GM18519 (cell line): Measurements from ENCODE around the gene BRAT1.
A peak's percentile ranks its signal among the peaks of the same experiment; 100 is the strongest.

Experiments used
- ATAC-seq: cut with Tn5 transposase; IDR thresholded peaks from one replicate; pipeline ENCODE4 v1.9.1; 2021; ENCODE audit warnings: mild to moderate bottlenecking, moderate library complexity; ENCODE audit not compliant: unreplicated experiment, low FRiP score

BRAT1 gene

DNA sequence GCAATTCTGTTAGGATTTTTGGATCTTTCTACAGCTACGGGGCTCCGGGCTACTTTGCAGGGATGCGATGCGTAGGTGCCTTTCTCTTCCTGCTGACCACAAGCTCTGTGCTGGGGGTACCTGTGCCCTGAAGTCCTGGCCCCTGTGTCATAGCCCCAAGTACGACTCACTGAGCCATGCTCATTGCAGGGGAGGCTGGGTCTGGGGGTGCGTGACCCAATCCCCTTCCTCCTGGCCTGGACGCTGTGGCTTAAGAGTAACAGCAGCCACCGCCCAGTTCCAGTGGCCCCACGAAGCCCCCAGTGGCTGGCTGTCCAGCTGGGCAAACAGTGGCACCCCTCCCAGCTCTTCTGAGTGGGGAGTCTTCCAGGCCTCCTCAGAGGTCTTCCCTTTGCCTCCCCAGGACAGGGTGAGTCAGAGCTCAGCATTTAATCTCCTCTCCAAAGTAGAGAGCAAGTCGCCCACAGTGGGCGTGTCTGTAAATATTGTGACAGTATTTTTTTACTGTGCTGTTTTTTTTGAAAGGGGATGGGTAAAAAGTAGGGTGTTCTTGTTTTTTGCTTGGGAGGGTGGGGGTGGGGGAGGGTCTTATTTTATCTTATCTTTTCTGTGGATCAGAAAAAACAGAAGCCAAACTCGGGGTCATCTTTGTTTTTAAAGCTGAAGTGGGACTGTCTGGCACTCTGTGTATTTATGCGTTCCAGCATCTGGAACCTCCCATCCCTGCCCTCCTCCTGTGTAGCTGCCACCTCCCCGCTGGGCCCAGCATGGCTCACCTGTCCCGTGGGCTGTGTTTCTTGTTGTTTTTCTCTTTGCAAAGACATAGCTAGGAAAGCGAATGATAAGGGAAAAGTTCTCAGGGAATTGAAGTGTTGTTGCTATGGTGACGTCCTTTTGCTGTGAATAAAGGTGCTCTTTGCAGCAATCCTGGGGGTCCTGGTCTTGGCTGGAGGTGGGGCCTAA lies 27.5 kb downstream of the BRAT1 start:
- ATAC-seq: no peak

DNA sequence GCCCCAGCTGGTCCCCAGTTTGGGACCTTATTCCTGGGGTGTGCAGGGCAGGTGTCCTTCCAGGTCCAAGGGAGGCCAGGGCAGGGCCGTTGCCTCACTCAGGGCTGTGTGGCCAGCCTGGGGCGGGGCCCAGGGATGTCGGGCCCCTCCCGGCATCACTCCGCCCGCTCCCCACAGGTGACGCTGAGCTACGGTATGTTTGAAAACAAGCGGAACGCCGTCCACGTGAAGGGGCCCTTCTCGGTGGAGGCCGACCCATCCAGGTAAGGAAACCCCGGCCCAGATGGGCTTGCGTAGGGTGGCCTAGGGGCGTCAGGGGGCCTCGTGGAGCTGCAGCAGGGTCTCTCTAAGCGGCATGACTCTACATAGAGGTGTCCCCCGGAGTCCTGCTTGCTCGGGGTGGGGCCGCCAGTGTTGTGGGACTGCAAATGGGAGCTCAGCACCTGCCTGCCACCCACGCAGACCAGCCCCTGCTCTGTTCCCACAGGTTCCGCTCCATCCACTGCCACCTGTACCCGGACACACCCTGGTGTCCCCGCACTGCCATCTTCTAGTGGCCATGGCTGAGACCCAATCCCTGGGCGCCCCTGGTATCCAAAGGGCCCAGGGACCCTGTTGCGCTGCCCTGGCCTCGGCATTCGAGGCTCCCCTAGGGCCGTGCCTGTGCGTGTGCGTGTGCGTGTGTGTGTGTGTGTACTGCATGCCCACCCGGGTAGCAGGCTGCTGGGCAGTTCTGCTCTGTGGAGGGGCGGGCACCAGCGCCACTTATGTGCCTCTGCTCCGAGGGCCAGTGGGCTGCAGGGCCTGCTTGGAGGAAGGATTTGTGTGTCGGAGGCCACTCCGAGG lies 28.4 kb downstream of the BRAT1 start:
- no peak for ATAC-seq

DNA sequence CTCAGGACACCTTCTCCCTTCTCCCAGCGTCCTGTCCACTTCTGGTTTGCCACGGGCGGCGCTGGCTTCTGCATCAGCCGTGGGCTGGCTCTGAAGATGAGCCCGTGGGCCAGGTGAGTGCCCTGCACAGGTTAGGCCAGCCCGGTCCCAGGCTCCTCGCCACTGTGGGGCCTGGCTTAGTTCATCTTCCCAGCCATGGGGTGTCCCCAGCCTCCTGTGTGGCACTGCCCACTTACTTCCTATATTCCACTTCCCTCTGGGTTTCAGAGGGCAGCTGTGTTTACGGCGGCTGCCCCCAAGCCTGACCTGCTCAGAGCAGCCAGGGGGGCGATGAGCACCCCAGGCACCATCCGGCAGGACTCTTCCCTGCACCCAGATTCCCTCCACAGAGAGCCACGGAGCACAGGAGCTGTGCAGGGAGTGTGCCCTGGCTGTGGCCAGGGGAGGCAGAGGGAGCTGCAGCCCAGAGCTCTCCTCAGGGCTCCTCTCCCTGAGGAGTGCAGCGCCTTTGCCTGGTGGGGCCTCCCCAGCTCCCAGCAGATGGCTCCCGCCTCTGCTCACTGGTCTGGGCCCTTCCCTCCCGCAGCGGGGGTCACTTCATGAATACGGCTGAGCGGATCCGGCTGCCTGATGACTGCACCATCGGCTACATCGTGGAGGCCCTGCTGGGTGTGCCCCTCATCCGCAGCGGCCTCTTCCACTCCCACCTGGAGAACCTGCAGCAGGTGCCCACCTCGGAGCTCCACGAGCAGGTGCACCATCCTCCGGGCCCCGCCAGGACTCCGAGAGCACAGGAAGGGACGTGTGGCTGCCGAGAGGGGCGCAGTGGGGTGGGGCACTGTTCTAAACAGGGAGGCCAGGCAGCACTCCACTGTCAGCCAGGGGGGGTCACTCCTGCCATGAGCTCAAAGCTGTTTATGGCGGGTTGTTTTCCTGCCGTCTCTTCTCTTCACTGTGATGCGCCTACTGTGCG lies 29.4 kb downstream of the BRAT1 start:
- ATAC-seq: no peak

DNA sequence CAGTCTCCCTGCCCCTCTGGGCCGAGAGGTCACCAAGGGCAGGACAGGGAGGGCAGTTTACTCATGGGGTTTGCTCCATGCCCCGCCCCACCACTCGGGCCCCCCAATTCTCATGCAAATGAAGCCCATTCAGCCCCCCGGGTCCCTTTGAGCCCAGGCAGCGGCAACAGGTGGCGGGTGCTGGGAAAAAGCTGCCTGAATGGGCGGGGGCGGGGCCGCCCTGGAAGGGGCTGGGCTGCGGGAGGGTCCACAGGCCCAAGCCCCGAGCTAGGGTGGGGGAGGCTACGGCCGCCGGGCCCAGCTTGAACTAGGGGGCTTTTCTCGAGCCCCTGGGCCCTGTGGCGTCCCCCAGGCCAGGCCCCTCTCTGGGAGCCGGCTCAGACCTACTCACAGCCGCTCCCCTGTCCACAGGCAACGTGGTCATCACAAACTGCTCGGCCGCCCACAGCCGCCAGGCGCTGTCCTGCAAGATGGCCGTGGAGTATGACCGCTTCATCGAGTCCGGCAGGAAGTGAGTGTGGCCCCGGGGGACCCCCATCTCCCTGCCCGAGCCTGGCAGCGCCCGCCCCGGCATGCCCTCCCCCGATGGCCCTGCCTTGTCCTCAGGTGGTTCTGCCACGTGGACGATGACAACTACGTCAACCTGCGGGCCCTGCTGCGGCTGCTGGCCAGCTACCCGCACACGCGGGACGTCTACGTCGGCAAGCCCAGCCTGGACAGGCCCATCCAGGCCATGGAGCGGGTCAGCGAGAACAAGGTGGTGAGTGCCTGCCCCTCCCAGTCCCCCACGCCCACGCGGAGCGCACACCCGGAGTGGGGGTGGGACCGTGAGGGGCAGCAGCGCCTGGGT lies 30.3 kb downstream of the BRAT1 start:
- ATAC-seq: no peak

DNA sequence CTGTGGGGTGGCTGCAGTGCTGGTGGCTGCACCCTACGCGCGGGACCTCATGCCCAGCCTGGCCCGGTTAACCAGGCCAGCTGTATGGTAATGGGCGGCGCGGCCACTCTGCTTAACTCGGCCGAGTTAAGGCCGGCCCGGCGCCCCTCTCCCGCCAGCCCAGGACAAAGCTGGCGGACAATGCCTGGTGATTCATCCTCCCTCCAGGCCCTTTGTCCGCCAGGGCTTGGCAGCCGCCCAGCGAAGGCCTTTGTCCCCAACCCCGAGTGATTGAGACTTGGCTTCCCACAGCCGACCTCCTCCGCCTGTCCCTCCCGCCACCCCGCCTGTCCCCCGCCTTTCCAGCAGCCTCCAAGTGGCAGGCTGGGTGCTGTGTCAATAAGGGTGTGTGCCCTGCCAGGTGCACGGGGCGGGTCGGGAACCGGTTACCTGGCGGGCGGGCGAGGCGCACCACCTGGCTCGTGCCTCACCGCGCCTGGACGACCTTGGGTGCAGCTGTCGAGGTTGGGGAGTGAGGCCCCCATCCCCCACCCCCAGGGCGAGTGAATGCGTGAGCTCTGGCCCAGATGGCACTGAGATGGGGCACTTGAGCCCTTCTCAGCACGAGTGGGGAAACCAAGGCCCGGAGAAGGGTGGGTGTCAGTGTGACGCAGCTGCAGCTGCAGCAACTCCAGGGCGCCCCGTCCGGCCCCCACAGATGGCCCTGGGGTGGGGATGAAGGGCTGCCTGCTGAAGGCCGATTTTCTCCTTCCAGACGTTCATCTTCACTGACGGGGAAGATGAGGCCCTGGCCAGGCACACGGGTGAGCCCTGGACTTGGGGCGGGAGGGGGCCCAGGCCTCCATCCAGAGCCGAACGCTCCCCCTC lies 31.1 kb downstream of the BRAT1 start:
- ATAC-seq: no peak

DNA sequence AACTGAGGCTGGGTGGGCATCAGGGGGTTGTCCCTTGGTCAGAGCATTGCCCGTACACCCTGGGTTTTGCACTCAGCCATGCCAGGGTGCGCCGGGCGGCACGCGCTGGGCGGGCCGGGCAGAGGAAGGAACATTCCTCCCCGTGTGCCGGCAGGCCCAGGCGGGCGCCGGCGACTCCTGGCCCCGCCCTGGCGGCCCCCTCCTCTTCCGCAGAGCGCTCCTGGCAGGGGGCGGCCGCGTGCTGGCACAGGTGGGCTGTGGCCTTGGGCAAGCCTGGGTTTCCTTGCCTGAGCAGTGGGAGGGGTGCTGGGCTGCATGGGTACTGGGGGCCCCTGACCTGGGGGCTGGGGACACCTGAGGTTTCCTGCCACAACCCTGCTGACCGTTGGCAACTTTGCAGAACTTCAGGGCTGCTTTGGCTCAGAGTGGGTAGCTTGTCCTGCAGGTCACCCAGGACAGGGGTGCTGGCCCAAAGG lies 31.8 kb downstream of the BRAT1 start:
- no peak for ATAC-seq

DNA sequence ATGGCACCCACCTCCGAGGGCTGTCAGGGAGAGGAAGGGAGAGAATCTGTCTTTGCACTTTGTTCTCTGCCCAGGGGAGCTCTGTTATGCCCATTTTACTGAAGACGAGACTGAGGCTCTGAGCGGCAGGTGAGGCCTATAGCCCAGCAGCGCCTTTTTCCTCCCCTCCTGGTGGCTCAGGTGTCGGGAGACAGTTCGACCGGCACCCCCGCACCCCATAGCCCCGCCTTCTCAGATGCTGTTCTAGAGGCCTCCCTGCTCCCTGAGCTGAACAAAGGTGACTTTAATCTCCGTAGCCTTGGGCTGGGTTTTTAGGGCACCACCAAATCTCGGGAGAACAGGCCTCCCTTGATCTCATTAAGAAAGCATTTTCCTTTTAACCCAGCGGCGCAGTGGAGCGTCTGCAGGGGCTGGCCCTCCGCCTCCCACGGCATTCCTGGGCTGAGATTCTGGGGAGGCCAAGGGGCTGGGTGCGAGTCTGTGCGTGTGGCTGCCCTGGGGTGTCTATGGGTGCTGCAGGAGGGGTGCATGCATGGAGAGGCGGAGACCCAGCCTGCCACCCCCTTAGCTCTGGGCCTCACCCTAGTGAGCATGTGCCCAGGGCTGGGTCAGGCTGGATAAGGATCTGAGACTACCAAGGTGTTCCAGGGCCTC lies 32.4 kb downstream of the BRAT1 start:
- no peak for ATAC-seq

DNA sequence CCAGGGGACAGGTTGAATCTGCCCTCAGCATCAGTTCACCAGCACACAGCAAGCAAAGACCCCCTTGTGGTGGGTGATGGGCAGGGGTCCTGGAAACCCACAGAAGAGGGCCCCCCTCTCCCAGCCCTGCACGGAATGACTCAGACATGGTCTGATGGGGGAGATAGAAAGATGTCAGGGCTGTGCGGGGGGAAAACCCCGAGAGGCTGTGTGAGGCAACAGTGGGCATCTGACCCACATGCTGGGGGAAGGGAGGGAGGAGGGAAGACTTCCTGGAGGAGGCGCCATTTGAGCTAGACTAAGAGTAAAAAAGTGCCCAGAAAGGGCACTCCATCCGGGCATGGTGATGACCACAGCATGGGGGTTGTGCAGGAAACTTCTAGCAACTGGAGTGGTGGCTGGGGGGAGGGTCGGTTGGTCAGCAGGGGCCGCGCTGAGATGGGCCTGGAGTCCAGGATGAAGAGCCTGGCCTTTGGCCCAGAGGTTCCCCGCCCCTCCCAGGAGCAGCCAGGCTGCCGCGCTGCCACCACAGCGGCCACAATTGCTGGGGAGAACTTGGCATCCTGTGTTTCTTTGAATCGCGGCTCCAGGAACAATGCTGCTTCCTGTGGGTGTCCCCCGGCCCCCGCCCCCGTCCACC lies 33.3 kb downstream of the BRAT1 start:
- ATAC-seq: no peak

DNA sequence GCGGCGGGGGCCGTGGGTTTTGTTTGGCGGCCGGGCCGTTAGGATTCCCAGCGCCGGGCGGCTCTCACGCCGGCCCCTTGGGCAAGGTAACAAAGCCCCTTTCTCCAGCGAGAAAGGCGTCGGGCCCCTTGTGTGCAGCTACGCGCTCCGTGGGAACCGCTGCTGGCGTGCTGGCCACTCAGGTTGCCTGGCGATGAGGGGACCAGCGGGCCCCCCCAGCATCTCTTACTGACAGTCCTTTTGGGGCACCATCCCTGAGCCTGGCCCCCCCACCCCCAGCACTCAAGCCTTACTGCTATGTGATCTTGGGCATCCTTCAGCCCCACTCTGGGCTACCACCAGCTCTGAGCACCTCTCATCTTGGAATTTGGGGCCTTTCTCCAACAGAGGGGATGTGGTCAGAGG lies 34.0 kb downstream of the BRAT1 start:
- no peak for ATAC-seq

DNA sequence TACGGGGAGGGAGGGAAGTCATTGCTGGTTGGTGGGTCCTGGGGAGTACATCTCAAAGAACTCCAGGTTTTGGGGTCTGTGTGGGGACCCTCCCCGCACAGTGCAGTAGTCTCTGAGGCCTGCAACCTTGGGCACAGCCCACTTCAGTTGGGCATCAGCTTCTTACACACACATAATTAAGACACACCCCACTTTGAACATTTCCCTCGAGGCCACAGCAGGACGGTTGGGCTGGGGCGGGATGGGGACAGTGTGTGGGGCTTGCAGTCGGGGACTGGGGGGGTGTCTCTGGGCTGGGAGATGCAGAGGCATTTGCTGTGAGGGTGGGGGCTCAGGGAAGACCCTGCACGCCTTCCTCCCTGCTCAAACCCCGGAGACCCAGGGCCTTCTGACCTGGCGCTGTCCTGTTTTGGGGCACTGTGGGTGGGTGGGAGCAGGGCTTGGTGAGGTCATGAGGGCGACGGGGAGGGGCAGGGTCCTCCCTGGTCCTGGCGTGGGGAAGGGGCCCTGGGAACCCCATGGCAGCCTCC lies 34.5 kb downstream of the BRAT1 start:
- no peak for ATAC-seq

DNA sequence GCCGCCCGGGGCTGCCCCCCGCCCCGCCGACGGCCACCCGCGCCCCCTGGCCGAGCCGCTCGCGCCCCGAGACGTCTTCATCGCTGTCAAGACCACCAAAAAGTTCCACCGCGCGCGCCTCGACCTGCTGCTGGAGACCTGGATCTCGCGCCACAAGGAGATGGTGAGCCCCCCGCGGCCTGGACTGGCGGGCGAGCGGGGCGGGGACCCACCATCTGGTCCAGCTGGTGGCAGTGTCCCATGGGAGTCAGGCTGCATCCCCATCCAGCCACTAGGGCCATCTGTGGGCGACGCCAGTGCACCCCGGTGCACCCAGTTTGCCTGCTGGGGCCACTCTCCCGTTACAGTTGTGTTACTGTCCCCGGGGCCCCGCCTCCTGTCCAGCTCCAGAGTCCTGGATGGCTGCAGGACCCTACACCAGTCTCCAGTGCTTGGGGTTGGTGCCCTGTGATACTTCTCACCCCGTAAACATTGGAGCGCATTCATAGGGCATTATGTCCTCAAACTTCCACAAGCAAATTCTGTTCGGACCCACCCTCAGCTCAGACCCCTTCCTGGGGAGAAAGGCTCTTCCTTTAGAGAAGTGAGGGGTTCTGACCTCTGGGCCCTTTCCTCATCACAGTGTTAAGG lies 35.1 kb downstream of the BRAT1 start:
- ATAC-seq: peak; percentile 5

DNA sequence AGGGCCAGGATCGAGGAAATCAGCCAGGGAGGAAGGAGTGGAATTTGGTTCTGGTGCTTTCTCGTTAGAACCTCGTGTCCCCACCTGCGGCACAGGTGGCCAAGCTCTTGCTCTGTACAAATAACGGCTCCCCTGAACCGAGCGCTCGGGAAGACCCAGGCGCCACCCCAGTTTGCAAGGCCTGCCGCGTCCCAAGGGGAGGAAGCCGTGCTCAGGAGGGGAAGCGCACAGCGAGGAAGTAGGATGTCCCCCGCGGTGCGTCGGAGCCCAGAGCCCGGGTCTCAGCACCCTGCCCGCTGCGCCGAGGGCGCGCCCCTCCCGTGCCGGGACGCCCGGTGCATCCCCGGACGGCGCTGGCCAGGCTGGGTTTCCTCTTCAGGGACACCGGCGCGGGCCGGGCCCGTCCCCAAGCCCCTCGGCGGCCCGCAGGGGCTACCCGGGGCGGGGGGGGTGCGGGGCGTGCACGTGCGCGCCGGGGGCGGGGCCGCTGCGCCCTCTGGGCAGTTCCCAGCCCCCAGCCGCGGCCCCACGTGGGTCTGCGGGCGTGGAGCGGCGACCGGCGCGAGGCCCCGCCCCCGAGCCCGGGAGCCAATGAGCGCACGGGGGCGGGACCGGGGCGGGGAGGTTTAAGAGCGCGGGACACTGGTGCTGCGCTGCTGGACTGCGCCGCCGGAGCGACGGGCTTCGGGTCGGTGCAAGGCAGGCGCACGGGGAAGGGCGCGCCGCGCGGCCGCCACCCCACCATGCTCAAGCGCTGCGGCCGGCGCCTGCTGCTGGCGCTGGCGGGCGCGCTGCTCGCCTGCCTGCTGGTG lies 36.0 kb downstream of the BRAT1 start, which contains the start of gene LFNG:
Gene LFNG, plus strand, starts transcription at position 656 of the 812 bp plus-strand sequence. Its CDS starts 88 bp downstream, at position 744.
- ATAC-seq: peak; percentile 66

DNA sequence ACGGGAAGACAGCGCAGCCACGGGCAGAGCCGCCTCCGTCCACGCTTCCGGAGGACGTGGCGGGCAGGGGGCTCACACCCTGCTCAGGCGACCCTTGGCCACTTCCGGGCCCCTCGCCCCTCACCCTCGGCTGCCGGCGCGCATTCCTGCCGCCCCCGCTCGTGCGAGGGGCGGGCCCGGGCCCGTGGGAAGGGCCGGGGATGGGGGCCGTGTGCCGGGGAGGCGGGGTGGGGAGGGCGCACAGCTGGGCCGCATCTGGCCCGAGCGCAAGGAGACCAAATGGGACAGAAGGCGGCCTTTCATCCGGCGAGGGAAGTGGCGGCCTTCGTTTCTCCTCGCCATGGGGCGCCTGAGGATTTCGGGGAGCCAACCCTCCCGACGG lies 36.6 kb downstream of the BRAT1 start:
- no peak for ATAC-seq

DNA sequence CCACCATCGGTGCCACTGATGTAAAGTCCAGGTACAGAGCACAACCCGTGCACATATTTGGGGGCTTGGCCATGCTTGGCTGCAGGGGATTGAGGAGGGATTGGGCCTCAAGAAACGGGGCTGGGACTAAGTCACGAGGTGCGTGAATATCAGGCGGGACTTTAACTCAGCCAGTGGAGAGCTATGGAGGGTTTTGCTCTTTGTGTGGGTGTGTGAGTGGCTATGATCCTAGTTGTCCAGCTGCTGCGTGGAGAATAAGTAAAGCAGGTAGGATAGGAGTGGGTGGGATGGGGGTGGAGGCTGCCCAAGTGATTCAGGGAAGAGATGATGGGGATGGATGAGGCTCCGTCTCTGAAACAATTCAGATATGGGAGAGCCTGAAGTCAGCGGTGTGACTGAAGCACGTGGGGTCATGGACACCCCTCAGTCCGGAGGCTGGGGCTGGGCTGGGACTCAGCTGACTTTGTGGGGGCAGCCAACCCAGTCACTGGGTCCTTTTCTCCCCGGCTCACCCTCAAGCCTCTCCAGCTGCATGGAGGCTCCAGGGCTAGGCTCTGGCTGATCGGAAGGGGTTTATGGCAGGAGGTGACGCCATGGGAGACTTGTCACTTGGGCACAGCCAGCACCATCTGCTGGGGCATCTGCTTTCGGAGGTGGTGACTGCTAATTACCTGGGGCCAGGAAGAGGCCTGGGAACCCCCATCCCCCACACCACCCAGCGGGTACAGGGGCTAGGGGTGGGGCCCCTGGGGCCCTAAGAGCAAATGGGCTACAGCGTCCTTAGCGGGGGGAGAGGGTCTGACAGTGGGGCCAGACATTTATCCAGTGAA lies 37.4 kb downstream of the BRAT1 start:
- ATAC-seq: no peak

DNA sequence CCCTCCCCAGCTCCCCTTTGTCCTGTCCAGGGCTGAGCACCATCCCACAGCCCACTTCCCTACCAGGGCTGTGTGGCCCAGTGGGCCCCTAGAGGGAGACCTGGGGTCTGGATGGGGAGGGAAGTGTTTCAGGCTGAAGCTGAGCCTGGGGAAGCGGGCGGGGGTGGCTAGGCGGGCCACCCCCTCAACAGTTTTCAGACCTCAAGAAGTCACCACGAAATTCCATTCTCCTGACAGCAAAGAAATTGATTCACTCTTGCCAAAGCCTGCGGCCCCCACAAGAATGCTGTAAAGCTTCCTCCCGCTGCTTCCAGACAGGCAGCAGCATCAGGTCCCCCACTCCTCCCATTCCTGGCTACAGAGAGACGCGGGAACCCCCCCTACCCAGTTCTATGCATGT lies 38.3 kb downstream of the BRAT1 start:
- ATAC-seq: no peak
